Measurements from ENCODE around the gene FAM228A. TPM values are rescaled to one million over a fixed set of nuclear protein-coding genes. Genes with fewer than 3 reads are reported as not detected.
A peak's percentile ranks its signal among the peaks of the same experiment; 100 is the strongest.

FAM228A gene
- total and polyA plus RNA-seq, 2 donors (not counting 1 experiment from before 2014, with no cell fraction given) = 0.07 TPM; not detected in 1

DNA sequence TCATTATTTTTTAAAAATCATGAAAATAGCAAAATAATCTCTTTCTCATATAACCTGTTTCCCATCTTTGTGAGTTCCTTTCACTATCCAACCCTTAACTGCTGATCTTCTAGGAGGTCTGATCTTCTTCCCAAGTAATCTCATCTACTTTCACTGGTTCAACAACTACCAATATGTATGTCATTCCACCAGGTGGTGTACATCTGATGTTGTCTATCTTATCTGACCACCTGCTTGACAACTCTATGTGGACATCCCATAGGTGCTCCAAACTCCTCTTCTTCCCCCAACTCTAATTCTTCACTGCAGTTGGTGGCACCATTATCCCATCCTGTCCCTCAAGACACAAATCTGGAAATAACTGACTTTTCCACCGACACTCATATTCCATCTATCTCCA, 62.5 kb downstream of the FAM228A start:
- Histone ChIP-seq H3K27ac (ENCODE audit: low read length in 2 of 2) (no peak overlapping the region), H4K20me1 (ENCODE audit: control insufficient read depth, insufficient read depth, low read length, poor library complexity, severe bottlenecking) (no peaks in the 10 kb centered on the region), H3K4me3 (ENCODE audit: control extremely low read depth in 1 of 5, extremely low read depth in 1 of 5, insufficient read depth in 1 of 5, low read depth in 2 of 5, low read length in 4 of 5) (no peak overlapping the region), H3K4me1 (ENCODE audit: control insufficient read depth in 2 of 2, insufficient read depth in 2 of 2, low read length in 2 of 2) (no peaks in the 10 kb centered on the region), H3K4me2 (replicated peaks; ENCODE audit: low read depth, low read length, poor library complexity, severe bottlenecking) (no peak overlapping the region), H3K27me3 (replicated peaks in 1 of 4; ENCODE audit: control extremely low read depth in 1 of 4, control insufficient read depth in 3 of 4, insufficient read depth in 4 of 4, low read length in 3 of 4) (no peaks in the 10 kb centered on the region), H3K36me3 (replicated peaks in 1 of 2; ENCODE audit: control extremely low read depth in 1 of 2, control insufficient read depth in 1 of 2, extremely low read depth in 1 of 2, insufficient read depth in 2 of 2, low read length in 1 of 2) (peaks cover 0 to 48% of the 10 kb centered on the region in 2 experiments), H3K9me3 (ENCODE audit: control extremely low read depth in 1 of 3, control insufficient read depth in 2 of 3, insufficient read depth in 1 of 3, low read length in 2 of 3) (no peaks in the 10 kb centered on the region), H3K79me2 (ENCODE audit: control insufficient read depth, insufficient read depth, low read length) (no peaks in the 10 kb centered on the region), H2AFZ (ENCODE audit: insufficient read depth, low read depth, low read length, poor library complexity, severe bottlenecking) (no peak overlapping the region), H3K9ac (ENCODE audit: low read length) (no peak overlapping the region)
- TF ChIP-seq, protein P1, sequence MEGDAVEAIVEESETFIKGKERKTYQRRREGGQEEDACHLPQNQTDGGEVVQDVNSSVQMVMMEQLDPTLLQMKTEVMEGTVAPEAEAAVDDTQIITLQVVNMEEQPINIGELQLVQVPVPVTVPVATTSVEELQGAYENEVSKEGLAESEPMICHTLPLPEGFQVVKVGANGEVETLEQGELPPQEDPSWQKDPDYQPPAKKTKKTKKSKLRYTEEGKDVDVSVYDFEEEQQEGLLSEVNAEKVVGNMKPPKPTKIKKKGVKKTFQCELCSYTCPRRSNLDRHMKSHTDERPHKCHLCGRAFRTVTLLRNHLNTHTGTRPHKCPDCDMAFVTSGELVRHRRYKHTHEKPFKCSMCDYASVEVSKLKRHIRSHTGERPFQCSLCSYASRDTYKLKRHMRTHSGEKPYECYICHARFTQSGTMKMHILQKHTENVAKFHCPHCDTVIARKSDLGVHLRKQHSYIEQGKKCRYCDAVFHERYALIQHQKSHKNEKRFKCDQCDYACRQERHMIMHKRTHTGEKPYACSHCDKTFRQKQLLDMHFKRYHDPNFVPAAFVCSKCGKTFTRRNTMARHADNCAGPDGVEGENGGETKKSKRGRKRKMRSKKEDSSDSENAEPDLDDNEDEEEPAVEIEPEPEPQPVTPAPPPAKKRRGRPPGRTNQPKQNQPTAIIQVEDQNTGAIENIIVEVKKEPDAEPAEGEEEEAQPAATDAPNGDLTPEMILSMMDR (IDR thresholded peaks at IDR 0.05) = no peak
- no peak for TF ChIP-seq EZH2 (IDR thresholded peaks at IDR 0.05; ENCODE audit: borderline replicate concordance, insufficient read depth, low read depth, low read length, poor library complexity, severe bottlenecking)
- Mint-ChIP-seq H3K4me3 (no peak overlapping the region), H3K27ac (peak overlapping the region; percentile 33), H3K9me3 (ENCODE audit: insufficient read depth) (no peaks in the 10 kb centered on the region), H3K4me1 (no peaks in the 10 kb centered on the region), H3K27me3 (no peaks in the 10 kb centered on the region)
- ATAC-seq (ENCODE audit: low read depth) (no peak), DNase-seq (no peak)
- intact Hi-C loops (cut with micrococcal nuclease) = loop anchor here (1.0 kb wide), 1 partner anchor 145 kb away; no protein-coding TSS in a partner anchor
- POLR2A ChIA-PET = no interaction called here
- 100% methylated on average over 1 of the region's 1 CpG for WGBS (ENCODE audit: insufficient coverage)
- CTCF ChIA-PET = no interaction called here

DNA sequence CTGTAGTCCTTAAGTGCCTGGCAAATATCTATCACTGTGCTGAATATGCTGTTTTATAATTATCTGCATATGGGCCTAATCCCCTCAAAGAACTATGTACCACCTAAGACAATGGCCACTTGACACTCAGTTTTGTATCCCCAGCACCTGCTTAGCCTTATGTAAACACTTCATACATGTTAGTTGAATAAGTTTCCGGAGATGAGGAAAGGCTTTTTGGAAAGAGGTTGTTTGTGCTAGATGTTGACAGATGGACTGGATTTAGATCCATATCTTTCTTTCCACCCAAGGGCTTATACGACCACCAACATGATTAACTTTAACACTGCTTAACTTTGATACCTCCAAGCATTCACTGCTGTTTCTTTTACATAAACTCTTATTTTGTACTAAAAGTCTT, 63.3 kb downstream of the FAM228A start:
- no peaks in the 10 kb centered on the region for H3K9me3 Mint-ChIP-seq (ENCODE audit: insufficient read depth)
- Histone ChIP-seq H3K27ac (ENCODE audit: low read length in 2 of 2) (no peak overlapping the region), H4K20me1 (ENCODE audit: control insufficient read depth, insufficient read depth, low read length, poor library complexity, severe bottlenecking) (no peaks in the 10 kb centered on the region), H3K4me2 (replicated peaks; ENCODE audit: low read depth, low read length, poor library complexity, severe bottlenecking) (no peak overlapping the region), H3K36me3 (replicated peaks in 1 of 2; ENCODE audit: control extremely low read depth in 1 of 2, control insufficient read depth in 1 of 2, extremely low read depth in 1 of 2, insufficient read depth in 2 of 2, low read length in 1 of 2) (peaks cover 0 to 48% of the 10 kb centered on the region in 2 experiments), H3K79me2 (ENCODE audit: control insufficient read depth, insufficient read depth, low read length) (no peaks in the 10 kb centered on the region), H3K4me1 (ENCODE audit: control insufficient read depth in 2 of 2, insufficient read depth in 2 of 2, low read length in 2 of 2) (no peaks in the 10 kb centered on the region), H3K27me3 (replicated peaks in 1 of 4; ENCODE audit: control extremely low read depth in 1 of 4, control insufficient read depth in 3 of 4, insufficient read depth in 4 of 4, low read length in 3 of 4) (no peaks in the 10 kb centered on the region), H3K4me3 (ENCODE audit: control extremely low read depth in 1 of 5, extremely low read depth in 1 of 5, insufficient read depth in 1 of 5, low read depth in 2 of 5, low read length in 4 of 5) (no peak overlapping the region), H3K9ac (ENCODE audit: low read length) (no peak overlapping the region), H2AFZ (ENCODE audit: insufficient read depth, low read depth, low read length, poor library complexity, severe bottlenecking) (no peak overlapping the region), H3K9me3 (ENCODE audit: control extremely low read depth in 1 of 3, control insufficient read depth in 2 of 3, insufficient read depth in 1 of 3, low read length in 2 of 3) (no peaks in the 10 kb centered on the region)
- no peaks in the 10 kb centered on the region for H3K27me3 Mint-ChIP-seq
- H3K27ac Mint-ChIP-seq = peak overlapping the region; percentile 0
- ChIA-PET CTCF (no interaction called here), POLR2A (no interaction called here)
- intact Hi-C loops (cut with micrococcal nuclease) = no loop called here
- ATAC-seq (ENCODE audit: low read depth) (no peak), DNase-seq (no peak)
- no peak overlapping the region for H3K4me3 Mint-ChIP-seq
- TF ChIP-seq EZH2 (IDR thresholded peaks at IDR 0.05; ENCODE audit: borderline replicate concordance, insufficient read depth, low read depth, low read length, poor library complexity, severe bottlenecking) = no peak
- TF ChIP-seq, protein P1 (IDR thresholded peaks at IDR 0.05) = no peak
- no peaks in the 10 kb centered on the region for H3K4me1 Mint-ChIP-seq
- no CpG with 5 or more reads among the region's 2 CpGs for WGBS (ENCODE audit: insufficient coverage)

All from B cell (primary cell).